H9 (cell line): Measurements from ENCODE around the gene ALKBH7. TPM values are rescaled to one million over a fixed set of nuclear protein-coding genes. Genes with fewer than 3 reads are reported as not detected.

ENCODE experiments used
- DNase-seq: peaks from one replicate; pipeline ENCODE4 v3.0.0-alpha.2; 2017
- H2AFZ ChIP-seq: one replicate; pipeline ENCODE4 v1.6.1; 2013; ENCODE audit warnings: mild to moderate bottlenecking, low read length, control low read depth, moderate library complexity
- H2AK5ac ChIP-seq: 2 replicates; pipeline ENCODE4 v1.6.1; 2013; ENCODE audit warnings: low read length, control low read depth, mixed read lengths; ENCODE audit not compliant: insufficient read length
- H2BK120ac ChIP-seq: one replicate; pipeline ENCODE4 v1.6.1; 2013; ENCODE audit warnings: low read depth, mild to moderate bottlenecking, low read length, control low read depth, inconsistent platforms; ENCODE audit not compliant: poor library complexity, severe bottlenecking
- H2BK12ac ChIP-seq: 2 replicates; pipeline ENCODE4 v1.6.1; 2013; ENCODE audit warnings: low read length, control low read depth, mixed read lengths, low read depth; ENCODE audit not compliant: insufficient read length
- H2BK15ac ChIP-seq: 2 replicates; pipeline ENCODE4 v1.6.1; 2013; ENCODE audit warnings: low read depth, low read length, control low read depth
- H2BK20ac ChIP-seq: one replicate; pipeline ENCODE4 v1.6.1; 2013; ENCODE audit warnings: low read depth, mild to moderate bottlenecking, low read length, control low read depth, inconsistent platforms; ENCODE audit not compliant: poor library complexity, severe bottlenecking
- H2BK5ac ChIP-seq: 2 replicates; pipeline ENCODE4 v1.6.1; 2013; ENCODE audit warnings: low read length, control low read depth, mixed read lengths; ENCODE audit not compliant: insufficient read length
- H3K14ac ChIP-seq: 2 replicates; pipeline ENCODE4 v1.6.1; 2013; ENCODE audit warnings: low read length, control low read depth; ENCODE audit not compliant: insufficient read depth
- H3K18ac ChIP-seq: 2 replicates; pipeline ENCODE4 v1.6.1; 2013; ENCODE audit warnings: low read depth, mild to moderate bottlenecking, mixed read lengths, low read length, control low read depth; ENCODE audit not compliant: insufficient read length
- H3K23ac ChIP-seq: 2 replicates; pipeline ENCODE4 v1.6.1; 2013; ENCODE audit warnings: low read length, control low read depth, mixed read lengths, low read depth; ENCODE audit not compliant: insufficient read length
- H3K23me2 ChIP-seq: 2 replicates; pipeline ENCODE4 v1.6.1; 2013; ENCODE audit warnings: low read depth, mild to moderate bottlenecking, mixed read lengths, low read length, control low read depth; ENCODE audit not compliant: insufficient read length, poor library complexity, severe bottlenecking
- H3K27ac ChIP-seq: 2 replicates; pipeline ENCODE4 v1.5.1; 2013; ENCODE audit warnings: low read length, control low read depth, mixed read lengths, low read depth; ENCODE audit not compliant: insufficient read length
- H3K27me3 ChIP-seq: 2 replicates; pipeline ENCODE4 v1.6.1; 2013; ENCODE audit warnings: low read length, control low read depth, inconsistent platforms; ENCODE audit not compliant: insufficient read depth
- H3K4ac ChIP-seq: 2 replicates; pipeline ENCODE4 v1.6.1; 2013; ENCODE audit warnings: low read depth, mild to moderate bottlenecking, control low read depth, inconsistent platforms, low read length, moderate library complexity
- H3K4me1 ChIP-seq: 2 replicates; pipeline ENCODE4 v1.6.1; 2013; ENCODE audit warnings: low read length, control low read depth, inconsistent platforms; ENCODE audit not compliant: insufficient read depth
- H3K4me2 ChIP-seq: 2 replicates; pipeline ENCODE4 v1.6.1; 2013; ENCODE audit warnings: low read length, control low read depth, mixed read lengths; ENCODE audit not compliant: insufficient read length, insufficient read depth
- H3K56ac ChIP-seq: 2 replicates; pipeline ENCODE4 v1.6.1; 2013; ENCODE audit warnings: low read depth, mild to moderate bottlenecking, mixed read lengths, low read length, control low read depth; ENCODE audit not compliant: insufficient read length
- H3K79me1 ChIP-seq: 2 replicates; pipeline ENCODE4 v1.6.1; 2013; ENCODE audit warnings: low read depth, mild to moderate bottlenecking, moderate library complexity, low read length, control low read depth, inconsistent platforms; ENCODE audit not compliant: insufficient read depth, poor library complexity, severe bottlenecking
- H3K79me2 ChIP-seq: 2 replicates; pipeline ENCODE4 v1.6.1; 2013; ENCODE audit warnings: low read length, control low read depth, inconsistent platforms; ENCODE audit not compliant: insufficient read depth
- H3K9ac ChIP-seq: 2 replicates; pipeline ENCODE4 v1.6.1; 2013; ENCODE audit warnings: low read length, control low read depth, mixed read lengths; ENCODE audit not compliant: insufficient read length; ENCODE audit errors: extremely low read depth
- H3K9me3 ChIP-seq: one replicate; pipeline ENCODE4 v1.6.1; 2013; ENCODE audit warnings: low read depth, low read length, inconsistent platforms; ENCODE audit not compliant: control insufficient read depth
- H3T11ph ChIP-seq: one replicate; pipeline ENCODE4 v1.6.1; 2013; ENCODE audit warnings: mild to moderate bottlenecking, low read length, control low read depth, inconsistent platforms
- H4K20me1 ChIP-seq: one replicate; pipeline ENCODE4 v1.6.1; 2013; ENCODE audit not compliant: control insufficient read depth, insufficient read length, insufficient read depth
- H4K5ac ChIP-seq: 2 replicates; pipeline ENCODE4 v1.6.1; 2013; ENCODE audit warnings: low read depth, mild to moderate bottlenecking, mixed read lengths, low read length, control low read depth; ENCODE audit not compliant: insufficient read length
- H4K8ac ChIP-seq: replicated peaks from 2 replicates; pipeline ENCODE4 v1.6.1; 2013; ENCODE audit warnings: low read length, control low read depth, mixed read lengths, low read depth; ENCODE audit not compliant: insufficient read length
- H4K91ac ChIP-seq: 2 replicates; pipeline ENCODE4 v1.6.1; 2013; ENCODE audit warnings: low read depth, mild to moderate bottlenecking, moderate library complexity, mixed read lengths, low read length, control low read depth; ENCODE audit not compliant: insufficient read length
- H3K27ac Mint-ChIP-seq, 3 experiments: 2 replicates in 2 of 3; 3 replicates in 1 of 3; pipeline ENCODE4 v1.8.0; 2020 to 2021; ENCODE audit warnings: mixed read lengths in 3 of 3, mild to moderate bottlenecking in 1 of 3, moderate library complexity in 1 of 3
- H3K27me3 Mint-ChIP-seq: 2 replicates; pipeline ENCODE4 v1.8.0; 2021; ENCODE audit warnings: low read depth, mild to moderate bottlenecking, moderate library complexity, mixed read lengths
- H3K36me3 Mint-ChIP-seq, 3 experiments: 2 replicates in 2 of 3; 3 replicates in 1 of 3; pipeline ENCODE4 v1.8.0; 2020 to 2021; ENCODE audit warnings: low read depth in 3 of 3, mixed read lengths in 3 of 3; ENCODE audit not compliant: insufficient read depth in 1 of 3
- H3K4me1 Mint-ChIP-seq, 2 experiments: 2 replicates each; pipeline ENCODE4 v1.8.0; 2020; ENCODE audit warnings: mixed read lengths in 2 of 2
- H3K4me3 Mint-ChIP-seq, 2 experiments: 2 replicates in 1 of 2; 3 replicates in 1 of 2; pipeline ENCODE4 v1.8.0; 2020 to 2021; ENCODE audit warnings: mild to moderate bottlenecking in 2 of 2, mixed read lengths in 2 of 2, moderate library complexity in 1 of 2
- H3K9me3 Mint-ChIP-seq, 2 experiments: 2 replicates in 1 of 2; 3 replicates in 1 of 2; pipeline ENCODE4 v1.8.0; 2020; ENCODE audit warnings: mild to moderate bottlenecking in 2 of 2, mixed read lengths in 2 of 2, moderate library complexity in 1 of 2
- WGBS: extraction: QIAGEN DNeasy Blood & Tissue Kit; methylation state at CpG from one replicate; pipeline ENCODE4 v1.1.7; 2013; ENCODE audit warnings: missing lambda C conversion rate, low lambda C conversion rate, mixed read lengths; ENCODE audit not compliant: insufficient read length; ENCODE audit errors: extremely low coverage; 5-methylcytosine and 5-hydroxymethylcytosine counted together
- total RNA-seq: library from RNA; stranded (reverse); gene quantifications from 2 replicates; pipeline ENCODE4 v1.2.1, GENCODE V29; 2021
- TF ChIP-seq, protein P1 (sequence below): fragments of 200-600 bp; sonication (generic); conservative IDR thresholded peaks from 3 replicates; pipeline ENCODE4 v1.8.0; 2021; ENCODE audit warnings: antibody characterized with exemption, mild to moderate bottlenecking

The ALKBH7 gene
- total RNA-seq, 1 experiment from 2014 or later: 85.7 TPM

DNA sequence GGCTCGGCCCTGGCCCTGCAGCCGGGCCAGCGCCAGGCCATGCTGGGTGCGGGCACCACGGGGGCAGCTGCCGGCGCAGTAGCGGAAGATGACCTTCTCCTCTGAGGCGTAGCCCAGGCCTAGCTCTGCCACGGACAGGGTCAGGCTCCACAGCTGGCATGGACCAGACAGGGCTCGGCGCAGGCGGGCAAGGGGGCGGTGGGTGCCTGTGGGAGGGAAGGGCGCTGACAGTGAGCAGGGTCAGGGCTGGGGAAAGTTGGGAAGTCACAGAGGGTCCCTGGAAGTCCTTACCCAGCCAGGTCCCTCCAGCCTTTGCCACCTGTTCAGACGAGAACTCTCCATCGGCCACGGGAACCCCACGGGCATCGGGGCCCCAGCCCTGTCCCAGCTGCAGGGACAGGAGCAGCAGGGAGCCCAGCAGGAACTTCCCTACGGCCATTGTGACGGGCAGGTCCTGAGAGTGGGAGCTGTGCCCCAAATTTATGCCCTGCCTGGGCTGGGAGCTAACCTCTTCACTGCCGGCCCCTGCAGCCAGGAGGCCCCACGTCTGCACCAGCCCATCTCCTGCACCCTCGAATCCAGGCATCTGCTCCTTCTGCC lies 2.9 kb downstream of the ALKBH7 start, which contains the start of gene PSPN:
Gene PSPN, minus strand, starts transcription at position 523 of the 600 bp plus-strand sequence. Its CDS starts 84 bp downstream, at position 439.
- Histone ChIP-seq H3K4me1 (no peaks in the 10 kb centered on the region), H3K4ac (no peak within 1 kb of the TSS), H2BK15ac (no peak within 1 kb of the TSS), H2AK5ac (no peak within 1 kb of the TSS), H3K79me2 (no peaks in the 10 kb centered on the region), H4K5ac (no peak within 1 kb of the TSS), H3K27ac (no peak within 1 kb of the TSS), H4K20me1 (no peaks in the 10 kb centered on the region), H2AFZ (no peak within 1 kb of the TSS), H4K8ac (no peak within 1 kb of the TSS), H3K23ac (no peak within 1 kb of the TSS), H3K4me2 (no peak within 1 kb of the TSS), H2BK20ac (no peak within 1 kb of the TSS), H3K27me3 (no peaks in the 10 kb centered on the region), H3K18ac (no peak within 1 kb of the TSS), H3K9me3 (no peaks in the 10 kb centered on the region), H3T11ph (no peak within 1 kb of the TSS), H4K91ac (no peak within 1 kb of the TSS), H2BK120ac (no peak within 1 kb of the TSS), H3K56ac (no peak within 1 kb of the TSS), H3K14ac (no peak within 1 kb of the TSS; the same call in 1 of the 2 replicates), H2BK12ac (no peak within 1 kb of the TSS), H3K79me1 (no peaks in the 10 kb centered on the region), H2BK5ac (no peak within 1 kb of the TSS), H3K23me2 (no peaks in the 10 kb centered on the region), H3K9ac (no peak within 1 kb of the TSS)
- peaks cover 9 to 24% of the 10 kb centered on the region in 2 experiments for H3K4me1 Mint-ChIP-seq
- peaks cover 4% of the 10 kb centered on the region in 2 experiments; a peak in 4 of 5 replicates for H3K9me3 Mint-ChIP-seq
- H3K27me3 Mint-ChIP-seq: no peaks in the 10 kb centered on the region
- TF ChIP-seq, protein P1, sequence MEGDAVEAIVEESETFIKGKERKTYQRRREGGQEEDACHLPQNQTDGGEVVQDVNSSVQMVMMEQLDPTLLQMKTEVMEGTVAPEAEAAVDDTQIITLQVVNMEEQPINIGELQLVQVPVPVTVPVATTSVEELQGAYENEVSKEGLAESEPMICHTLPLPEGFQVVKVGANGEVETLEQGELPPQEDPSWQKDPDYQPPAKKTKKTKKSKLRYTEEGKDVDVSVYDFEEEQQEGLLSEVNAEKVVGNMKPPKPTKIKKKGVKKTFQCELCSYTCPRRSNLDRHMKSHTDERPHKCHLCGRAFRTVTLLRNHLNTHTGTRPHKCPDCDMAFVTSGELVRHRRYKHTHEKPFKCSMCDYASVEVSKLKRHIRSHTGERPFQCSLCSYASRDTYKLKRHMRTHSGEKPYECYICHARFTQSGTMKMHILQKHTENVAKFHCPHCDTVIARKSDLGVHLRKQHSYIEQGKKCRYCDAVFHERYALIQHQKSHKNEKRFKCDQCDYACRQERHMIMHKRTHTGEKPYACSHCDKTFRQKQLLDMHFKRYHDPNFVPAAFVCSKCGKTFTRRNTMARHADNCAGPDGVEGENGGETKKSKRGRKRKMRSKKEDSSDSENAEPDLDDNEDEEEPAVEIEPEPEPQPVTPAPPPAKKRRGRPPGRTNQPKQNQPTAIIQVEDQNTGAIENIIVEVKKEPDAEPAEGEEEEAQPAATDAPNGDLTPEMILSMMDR: no peak
- no CpG with 5 or more reads among the region's 25 CpGs for WGBS
- peak within 1 kb of the TSS in 1 of 3 experiments; percentile 91; a peak in 4 of 7 replicates for H3K27ac Mint-ChIP-seq
- no peak within 1 kb of the TSS for H3K4me3 Mint-ChIP-seq
- DNase-seq: no peak
- H3K36me3 Mint-ChIP-seq: peaks cover 16 to 22% (median 21%) of the 10 kb centered on the region in 3 experiments
